Fibroblast of mammary gland (primary cell): ENCODE data around the gene MRPL44.

Experiments used
- DNase-seq: peaks from one replicate; pipeline ENCODE4 v3.0.0-alpha.2; 2010; ENCODE audit warnings: low read depth
- H3K4me3 ChIP-seq: 2 replicates; pipeline ENCODE4 v1.5.1; 2011; ENCODE audit warnings: low read depth, mild to moderate bottlenecking, low read length, moderate library complexity; ENCODE audit not compliant: control insufficient read depth
- TF ChIP-seq, protein P1 (sequence below): conservative IDR thresholded peaks from 2 replicates; pipeline ENCODE4 v1.5.1; 2011; ENCODE audit warnings: low read depth, low read length, inconsistent platforms; ENCODE audit not compliant: control insufficient read depth, insufficient read depth

Gene MRPL44

DNA sequence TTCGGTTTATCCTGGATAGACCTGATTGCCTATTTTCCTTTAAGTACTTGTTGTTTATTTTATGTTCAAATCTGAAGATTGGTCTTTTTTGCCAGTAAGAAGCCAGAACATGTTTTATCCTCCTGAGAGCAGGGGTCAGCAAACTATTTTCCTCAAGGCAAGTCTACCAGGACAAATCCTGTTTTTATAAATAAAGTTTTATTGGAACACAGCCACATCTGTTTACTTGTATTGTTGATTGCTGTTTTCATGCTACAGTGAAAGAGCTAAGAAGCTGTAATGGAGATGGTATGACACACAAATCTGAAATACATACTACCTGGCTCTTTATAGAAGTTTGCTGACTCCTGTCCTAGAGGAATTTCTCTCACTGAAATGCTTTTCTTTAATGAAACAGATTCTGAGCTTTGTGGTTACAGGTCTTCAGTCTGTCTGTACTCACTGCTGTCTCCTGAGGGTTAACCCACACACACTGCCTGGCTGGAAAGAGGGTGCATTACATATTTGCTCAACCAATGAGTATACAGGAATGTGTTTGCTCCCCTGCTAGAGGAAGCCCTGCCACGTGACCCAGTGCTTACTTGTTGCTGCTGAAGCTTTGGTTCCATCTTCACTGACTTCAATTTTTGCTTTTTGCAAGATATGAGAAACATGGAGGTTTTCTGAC lies 22.6 kb downstream of the MRPL44 start:
- TF ChIP-seq, protein P1, sequence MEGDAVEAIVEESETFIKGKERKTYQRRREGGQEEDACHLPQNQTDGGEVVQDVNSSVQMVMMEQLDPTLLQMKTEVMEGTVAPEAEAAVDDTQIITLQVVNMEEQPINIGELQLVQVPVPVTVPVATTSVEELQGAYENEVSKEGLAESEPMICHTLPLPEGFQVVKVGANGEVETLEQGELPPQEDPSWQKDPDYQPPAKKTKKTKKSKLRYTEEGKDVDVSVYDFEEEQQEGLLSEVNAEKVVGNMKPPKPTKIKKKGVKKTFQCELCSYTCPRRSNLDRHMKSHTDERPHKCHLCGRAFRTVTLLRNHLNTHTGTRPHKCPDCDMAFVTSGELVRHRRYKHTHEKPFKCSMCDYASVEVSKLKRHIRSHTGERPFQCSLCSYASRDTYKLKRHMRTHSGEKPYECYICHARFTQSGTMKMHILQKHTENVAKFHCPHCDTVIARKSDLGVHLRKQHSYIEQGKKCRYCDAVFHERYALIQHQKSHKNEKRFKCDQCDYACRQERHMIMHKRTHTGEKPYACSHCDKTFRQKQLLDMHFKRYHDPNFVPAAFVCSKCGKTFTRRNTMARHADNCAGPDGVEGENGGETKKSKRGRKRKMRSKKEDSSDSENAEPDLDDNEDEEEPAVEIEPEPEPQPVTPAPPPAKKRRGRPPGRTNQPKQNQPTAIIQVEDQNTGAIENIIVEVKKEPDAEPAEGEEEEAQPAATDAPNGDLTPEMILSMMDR: no peak
- peak; percentile 74 for DNase-seq
- no peak overlapping the region for H3K4me3 ChIP-seq

DNA sequence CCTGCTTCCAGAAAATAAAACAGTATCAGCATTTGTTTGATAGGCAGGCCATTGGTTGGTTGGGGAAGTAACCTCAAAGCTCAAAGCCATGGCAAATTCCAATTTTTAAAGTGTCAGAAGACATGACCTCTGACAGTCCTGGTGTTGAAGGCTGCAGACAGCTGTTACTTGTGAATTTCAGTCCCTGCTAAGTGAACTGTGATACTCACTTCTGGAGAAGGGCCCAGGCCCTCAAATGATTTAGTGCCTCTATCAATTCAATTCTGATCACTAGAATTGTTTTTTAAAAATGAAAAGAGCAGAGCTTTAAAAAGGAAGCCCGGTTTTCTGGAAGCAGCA lies 23.1 kb downstream of the MRPL44 start:
- TF ChIP-seq, protein P1: no peak
- no peak overlapping the region for H3K4me3 ChIP-seq
- no peak for DNase-seq

DNA sequence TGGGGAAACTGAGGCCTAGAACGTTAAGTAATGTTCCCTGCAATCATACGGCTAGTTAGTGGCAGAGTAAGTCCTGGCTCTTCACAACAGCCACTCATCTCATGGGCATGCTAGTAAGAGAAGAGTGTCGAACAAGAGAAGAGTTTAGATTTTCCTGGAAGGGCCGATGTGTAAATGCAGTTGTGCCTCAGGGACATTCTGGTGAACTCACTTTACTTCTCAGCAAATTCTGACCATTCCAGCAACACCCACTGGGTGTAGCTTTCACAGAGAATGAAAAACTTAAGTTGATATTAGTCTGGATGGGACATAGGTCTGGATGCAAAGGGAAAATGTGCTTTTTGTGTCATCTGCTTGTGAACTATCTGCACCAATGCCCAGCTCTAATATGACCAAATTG lies 23.5 kb downstream of the MRPL44 start:
- no peak overlapping the region for H3K4me3 ChIP-seq
- DNase-seq: no peak
- TF ChIP-seq, protein P1: no peak

DNA sequence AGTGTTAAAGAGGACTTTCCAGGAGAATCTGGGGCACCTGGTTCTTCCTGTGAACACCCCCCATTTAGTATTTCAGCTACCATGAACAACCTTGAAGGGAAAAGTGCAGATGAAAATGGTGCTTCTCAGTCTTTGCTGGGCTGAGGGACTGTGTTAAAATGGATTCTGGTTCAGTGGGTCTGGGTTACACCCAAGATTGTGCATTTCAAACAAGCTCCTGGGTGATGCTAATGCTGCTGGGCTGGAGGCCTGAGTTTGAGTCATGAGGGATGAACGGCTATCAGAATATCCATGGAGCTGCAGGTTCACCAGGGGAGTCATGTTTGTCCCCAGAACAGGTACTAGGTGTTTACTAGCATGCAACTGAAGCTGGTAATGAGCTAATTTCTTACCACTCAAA lies 24.0 kb downstream of the MRPL44 start:
- DNase-seq: no peak
- no peak overlapping the region for H3K4me3 ChIP-seq
- TF ChIP-seq, protein P1: no peak

DNA sequence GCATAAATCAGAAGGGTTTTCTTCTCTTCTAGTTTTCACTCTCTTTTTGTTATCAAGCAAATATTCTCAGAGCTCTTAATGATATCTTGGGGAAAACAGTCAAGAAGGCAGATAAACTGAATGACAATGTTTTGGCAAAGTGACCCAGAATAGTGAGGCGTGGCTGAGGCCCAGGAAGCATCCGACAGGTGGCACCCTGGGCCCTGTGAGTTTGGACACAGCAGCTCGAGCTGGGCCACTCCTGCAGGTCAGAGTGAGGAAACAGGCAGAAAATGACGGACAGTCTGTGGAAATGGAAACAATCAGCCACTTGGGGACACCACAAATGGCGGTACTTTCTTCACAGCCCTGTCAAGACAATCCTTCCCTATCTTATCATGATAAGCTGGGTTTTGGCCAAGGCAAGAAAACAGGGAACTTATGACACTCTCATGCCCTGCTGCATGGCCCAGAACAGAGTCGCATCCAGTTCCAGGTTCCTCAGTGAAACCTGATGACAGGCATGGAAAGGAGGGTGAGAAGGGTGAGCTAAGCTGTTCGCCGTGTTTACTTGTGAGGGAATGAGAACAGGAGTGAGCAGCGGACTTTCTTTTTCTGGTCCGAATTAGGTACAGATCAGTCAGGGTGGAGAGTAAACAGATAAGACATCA lies 32.1 kb downstream of the MRPL44 start:
- no peak overlapping the region for H3K4me3 ChIP-seq
- TF ChIP-seq, protein P1: no peak
- DNase-seq: no peak

DNA sequence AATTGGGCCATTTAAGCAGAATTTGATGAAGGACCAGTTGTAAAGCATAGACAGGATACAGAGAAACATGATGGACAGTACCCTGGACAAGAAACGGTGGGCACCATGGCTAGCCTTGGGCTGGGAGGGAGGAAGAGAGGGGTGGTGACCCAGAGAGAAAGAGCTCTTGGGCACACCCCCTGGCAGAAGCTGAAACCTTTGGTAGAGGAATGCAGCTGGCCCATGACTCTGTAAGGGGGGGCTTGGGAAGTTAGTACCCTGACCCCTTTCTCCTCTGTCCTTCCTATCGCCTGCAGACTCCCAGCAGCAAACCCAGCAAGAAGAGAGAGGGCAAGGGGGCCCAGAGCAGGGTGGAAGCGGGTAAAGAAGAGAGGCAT lies 32.6 kb downstream of the MRPL44 start:
- DNase-seq: no peak
- no peak overlapping the region for H3K4me3 ChIP-seq
- TF ChIP-seq, protein P1: no peak
